ENCODE data around the gene RAC3.

- TF ChIP-seq EZH2phosphoT487 (IDR thresholded peaks at IDR 0.05; ENCODE audit: insufficient read depth, low read depth) (no peak), EZH2 (IDR thresholded peaks at IDR 0.05; ENCODE audit: insufficient read depth, poor library complexity, severe bottlenecking) (no peak)
Measured at GRCh38 chr17:82020572-82021106, 10.8 kb upstream of the RAC3 start.

Data from GM23248 (cell line).